HCT116 (cell line): ENCODE results near the gene CHST11. TPM values are rescaled to one million over a fixed set of nuclear protein-coding genes. Genes with fewer than 3 reads are reported as not detected.

Source experiments
- ATAC-seq: fragments of 200-7000 bp; cut with Tn5 transposase; 2 replicates; pipeline ENCODE4 v1.9.1; 2020; ENCODE audit warnings: mild to moderate bottlenecking, moderate library complexity
- BruUV-seq: library from RNA; stranded (reverse); fragments of 400-500 nt; replicated peaks from 2 replicates; lab custom pipeline; 2021; lab: Mats Ljungman, UMichigan
- CTCF ChIA-PET: fragments of 300-600 bp; sonication (Branson Sonifier 250); formaldehyde crosslinking; loops from one replicate; lab custom pipeline; 2021; ENCODE audit warnings: antibody characterized with exemption; lab: Charles Lee
- POLR2A ChIA-PET: fragments of 300-600, 350-600 bp; sonication (Branson Sonifier 250); formaldehyde crosslinking; loops from one replicate; lab custom pipeline; 2021; ENCODE audit warnings: antibody characterized with exemption; lab: Charles Lee
- RAD21 ChIA-PET, 2 experiments: fragments of 300-600 bp; sonication (Branson Sonifier 250); formaldehyde crosslinking; loops; one replicate each; lab custom pipeline; 2023; ENCODE audit warnings: low total read pairs in 2 of 2; ENCODE audit not compliant: uncharacterized antibody in 2 of 2, unreplicated experiment in 2 of 2, low non-redundant PET in 1 of 2; lab: Charles Lee
- DNase-seq: peaks from one replicate; pipeline ENCODE4 v3.0.0-alpha.2; 2010; ENCODE audit warnings: low read depth, low spot score
- H2AFZ ChIP-seq: fragments of 200-600 bp; shearing (Covaris generic), sonication (generic); 2 replicates; pipeline ENCODE4 v1.6.1; 2017; ENCODE audit warnings: low read depth, mixed run types, mixed read lengths, antibody characterized with exemption, low read length; ENCODE audit not compliant: poor library complexity, severe bottlenecking
- H3K27ac ChIP-seq: 2 replicates; pipeline ENCODE4 v1.5.1; 2012; ENCODE audit warnings: low read depth, low read length
- H3K27me3 ChIP-seq: fragments of 200-600 bp; sonication (generic); 2 replicates; pipeline ENCODE4 v1.6.1; 2016; ENCODE audit warnings: mixed run types, low read length, mixed read lengths; ENCODE audit not compliant: insufficient read depth
- H3K36me3 ChIP-seq, 2 experiments: fragments of 200-500 bp in 1 of 2; fragments of 200-600 bp in 1 of 2; sonication (Bioruptor generic) in 1 of 2; sonication (generic) in 1 of 2; 2 replicates each; pipeline versions ENCODE4 v1.5.1 to v1.6.1; 2014 to 2016; ENCODE audit warnings: low read length in 2 of 2, inconsistent platforms in 1 of 2, mixed read lengths in 1 of 2, mixed run types in 1 of 2; ENCODE audit not compliant: insufficient read depth in 2 of 2, control insufficient read depth in 1 of 2
- H3K4me1 ChIP-seq, 2 experiments: fragments of 200-600 bp in 1 of 2; sonication (generic) in 1 of 2; 2 replicates each; pipeline versions ENCODE4 v1.5.1 to v1.6.1; 2012 to 2017; ENCODE audit warnings: low read length in 2 of 2, inconsistent platforms in 1 of 2, mild to moderate bottlenecking in 1 of 2, mixed read lengths in 1 of 2, mixed run types in 1 of 2, moderate library complexity in 1 of 2; ENCODE audit not compliant: insufficient read depth in 2 of 2, control insufficient read depth in 1 of 2
- H3K4me2 ChIP-seq: fragments of 200-600 bp; sonication (generic); 2 replicates; pipeline ENCODE4 v1.6.1; 2017; ENCODE audit warnings: mixed run types, low read length, mixed read lengths
- H3K4me3 ChIP-seq, 2 experiments: fragments of 200-600 bp in 1 of 2; sonication (generic) in 1 of 2; replicated peaks in 1 of 2; 2 replicates each; pipeline ENCODE4 v1.5.1; 2011 to 2016; ENCODE audit warnings: low read length in 2 of 2, control low read depth in 1 of 2, low read depth in 1 of 2, mild to moderate bottlenecking in 1 of 2, mixed read lengths in 1 of 2, mixed run types in 1 of 2
- H3K79me2 ChIP-seq: fragments of 200-600 bp; sonication (generic); 2 replicates; pipeline ENCODE4 v1.6.1; 2017; ENCODE audit warnings: mild to moderate bottlenecking, mixed run types, low read length, moderate library complexity, mixed read lengths; ENCODE audit not compliant: insufficient read depth
- H3K9ac ChIP-seq: fragments of 200-600 bp; sonication (generic); 2 replicates; pipeline ENCODE4 v1.6.1; 2016; ENCODE audit warnings: low read length, mixed read lengths
- H3K9me2 ChIP-seq: fragments of 200-600 bp; sonication (generic), shearing (Covaris generic); 2 replicates; pipeline ENCODE4 v1.6.1; 2017; ENCODE audit warnings: mixed run types, mild to moderate bottlenecking, moderate library complexity; ENCODE audit not compliant: insufficient read depth
- H3K9me3 ChIP-seq, 2 experiments: fragments of 200-500 bp in 1 of 2; fragments of 200-600 bp in 1 of 2; sonication (Bioruptor generic) in 1 of 2; sonication (generic) in 1 of 2; 2 replicates each; pipeline ENCODE4 v1.6.1; 2014 to 2017; ENCODE audit warnings: low read length in 2 of 2, mixed read lengths in 2 of 2, inconsistent platforms in 1 of 2, low read depth in 1 of 2, mild to moderate bottlenecking in 1 of 2, mixed run types in 1 of 2, moderate library complexity in 1 of 2; ENCODE audit not compliant: control insufficient read depth in 1 of 2, insufficient read depth in 1 of 2
- H4K20me1 ChIP-seq: fragments of 200-600 bp; sonication (generic), shearing (Covaris generic); 2 replicates; pipeline ENCODE4 v1.6.1; 2017; ENCODE audit warnings: mixed run types, mild to moderate bottlenecking, moderate library complexity; ENCODE audit not compliant: insufficient read depth
- CBX3 ChIP-seq: IDR thresholded peaks from 2 replicates; pipeline ENCODE4 v1.6.1; 2012; ENCODE audit warnings: low read depth
- CEBPB ChIP-seq: IDR thresholded peaks from 2 replicates; pipeline ENCODE4 v1.6.1; 2012; ENCODE audit warnings: low read depth
- CTCF ChIP-seq, 3 experiments: fragments of 200-600 bp in 1 of 3; sonication (generic) in 1 of 3; IDR thresholded peaks in 2 of 3; conservative IDR thresholded peaks in 1 of 3; 2 replicates each; pipeline ENCODE4 v1.5.1; 2012 to 2017; ENCODE audit warnings: low read depth in 2 of 3, low read length in 2 of 3, antibody characterized with exemption in 1 of 3, borderline replicate concordance in 1 of 3, control low read depth in 1 of 3, mild to moderate bottlenecking in 1 of 3, mixed read lengths in 1 of 3, mixed run types in 1 of 3, moderate library complexity in 1 of 3; ENCODE audit not compliant: insufficient read depth in 1 of 3
- ELF1 ChIP-seq: IDR thresholded peaks from 2 replicates; pipeline ENCODE4 v1.6.1; 2012; ENCODE audit warnings: low read depth, borderline replicate concordance
- EZH2 ChIP-seq: fragments of 200-600 bp; sonication (generic); IDR thresholded peaks from 2 replicates; pipeline ENCODE4 v1.6.1; 2017; ENCODE audit warnings: antibody characterized with exemption, mixed run types
- EZH2phosphoT487 ChIP-seq: fragments of 200-600 bp; IDR thresholded peaks from 2 replicates; pipeline ENCODE4 v1.6.1; 2018; ENCODE audit warnings: antibody characterized with exemption, borderline replicate concordance
- JUND ChIP-seq: IDR thresholded peaks from 2 replicates; pipeline ENCODE4 v1.6.1; 2012
- POLR2AphosphoS5 ChIP-seq: IDR thresholded peaks from 2 replicates; pipeline ENCODE4 v1.6.1; 2011; ENCODE audit warnings: mild to moderate bottlenecking, low read depth, low read length, moderate library complexity
- RAD21 ChIP-seq: IDR thresholded peaks from 2 replicates; pipeline ENCODE4 v1.6.1; 2012; ENCODE audit warnings: low read depth, mild to moderate bottlenecking
- SIN3A ChIP-seq: IDR thresholded peaks from 2 replicates; pipeline ENCODE4 v1.6.1; 2012; ENCODE audit warnings: low read depth
- SRF ChIP-seq: IDR thresholded peaks from 2 replicates; pipeline ENCODE4 v1.6.1; 2012; ENCODE audit warnings: low read depth
- TCF7L2 ChIP-seq: IDR thresholded peaks from 2 replicates; pipeline ENCODE4 v1.7.0; 2011; ENCODE audit warnings: borderline replicate concordance, inconsistent platforms; ENCODE audit not compliant: insufficient read depth, insufficient read length; ENCODE audit errors: extremely low read depth
- YY1 ChIP-seq: IDR thresholded peaks from 2 replicates; pipeline ENCODE4 v1.6.1; 2011; ENCODE audit warnings: low read length, low read depth, moderate library complexity, mild to moderate bottlenecking; ENCODE audit not compliant: insufficient replicate concordance; ENCODE audit errors: extremely low read depth
- ZBTB33 ChIP-seq: IDR thresholded peaks from 2 replicates; pipeline ENCODE4 v1.6.1; 2011; ENCODE audit warnings: mild to moderate bottlenecking, low read length, moderate library complexity; ENCODE audit not compliant: insufficient replicate concordance; ENCODE audit errors: extremely low read depth
- ZFX ChIP-seq: fragments of 450-650 bp; IDR thresholded peaks from 2 replicates; pipeline ENCODE4 v1.6.1; 2017
- ZNF274 ChIP-seq: fragments of 200-500 bp; sonication (Bioruptor generic); IDR thresholded peaks from 2 replicates; pipeline ENCODE4 v1.6.1; 2014; ENCODE audit warnings: mild to moderate bottlenecking, low read depth, low read length, inconsistent platforms
- intact Hi-C: fragments of 100-400 bp; cut with micrococcal nuclease; formaldehyde crosslinking; loops from 2 replicates; pipeline ENCODE4 v1.10.0; 2022
- total RNA-seq: library from RNA; stranded (reverse); gene quantifications from one replicate; pipeline ENCODE4 v1.2.1, GENCODE V29; 2021; ENCODE audit not compliant: unreplicated experiment
- TF ChIP-seq, protein P1 (sequence below): IDR thresholded peaks from 2 replicates; pipeline ENCODE4 v1.6.1; 2012
- TF ChIP-seq, protein P2 (sequence below): IDR thresholded peaks from 2 replicates; pipeline ENCODE4 v1.6.1; 2012

Gene CHST11
- total RNA-seq, 1 experiment from 2014 or later: 10.1 TPM

DNA sequence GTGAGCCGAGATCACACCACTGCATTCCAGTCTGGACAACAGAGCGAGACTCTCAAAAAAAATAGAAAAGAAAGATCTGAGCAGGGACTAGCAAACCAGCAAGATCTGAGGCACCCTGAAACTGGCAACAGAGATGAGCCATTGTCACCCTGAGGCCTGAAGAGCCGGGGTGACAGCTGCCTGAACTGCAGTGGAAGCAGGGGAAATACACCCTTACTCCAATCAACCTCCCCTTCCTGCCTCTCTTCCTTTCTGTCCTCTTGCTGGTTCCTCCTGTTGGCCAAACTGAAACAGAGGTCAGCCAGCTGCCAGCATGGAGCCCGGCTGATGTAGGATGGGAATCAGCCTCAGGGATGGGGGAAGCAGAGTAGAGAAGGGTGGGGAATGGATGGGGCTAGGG, 192.0 kb downstream of the CHST11 start (continued):
- TF ChIP-seq ZBTB33: no peak
- TF ChIP-seq RAD21: no peak
- no peak for TF ChIP-seq ELF1
- TF ChIP-seq, protein P1, sequence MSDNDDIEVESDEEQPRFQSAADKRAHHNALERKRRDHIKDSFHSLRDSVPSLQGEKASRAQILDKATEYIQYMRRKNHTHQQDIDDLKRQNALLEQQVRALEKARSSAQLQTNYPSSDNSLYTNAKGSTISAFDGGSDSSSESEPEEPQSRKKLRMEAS: no peak
- TF ChIP-seq CEBPB: no peak

DNA sequence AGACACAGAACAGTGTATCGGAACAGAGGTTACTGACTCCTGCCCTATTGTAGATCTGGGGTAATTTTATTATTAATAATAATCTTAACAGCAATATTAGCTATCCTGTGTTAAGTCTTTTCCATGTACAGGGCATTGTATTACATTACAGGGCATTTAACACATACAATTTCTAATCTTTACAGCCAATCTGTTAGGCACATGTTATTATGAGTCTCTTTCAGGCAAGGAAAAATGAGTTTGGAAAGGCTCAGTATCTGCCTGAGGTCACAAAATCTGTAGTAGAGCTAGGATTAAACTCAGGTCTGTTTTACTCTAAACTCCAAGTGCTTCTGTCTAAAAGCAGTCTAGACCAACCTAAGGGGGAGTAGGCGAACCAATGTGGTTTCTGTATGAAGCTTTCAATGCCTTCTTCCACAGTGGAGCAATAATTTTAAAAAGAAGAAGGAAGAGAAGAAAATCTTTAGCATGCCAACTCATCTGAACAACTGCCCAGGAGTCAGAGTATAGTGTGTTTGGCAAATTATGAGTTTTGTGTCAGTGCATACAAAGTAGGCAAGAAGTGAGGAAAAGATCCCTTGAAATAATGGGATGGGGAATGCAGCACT, 192.6 kb downstream of the CHST11 start:
- Histone ChIP-seq H3K27ac (no peak overlapping the region), H3K36me3 (no peaks in the 10 kb centered on the region), H3K9me3 (no peaks in the 10 kb centered on the region), H3K27me3 (no peaks in the 10 kb centered on the region), H2AFZ (no peak overlapping the region), H3K4me1 (peaks cover 2 to 4% of the 10 kb centered on the region in 2 experiments; a peak in 2 of 4 replicates), H3K4me2 (no peak overlapping the region), H3K9ac (no peak overlapping the region), H3K9me2 (no peaks in the 10 kb centered on the region), H3K79me2 (no peaks in the 10 kb centered on the region), H4K20me1 (no peaks in the 10 kb centered on the region; the same call in 1 of the 2 replicates), H3K4me3 (no peak overlapping the region)
- intact Hi-C loops: no loop called here
- BruUV-seq: no TSS peak
- DNase-seq (no peak), ATAC-seq (no peak)
- ChIA-PET CTCF (no interaction called here), POLR2A (no interaction called here), RAD21 (no interaction called here)
- TF ChIP-seq, protein P2, sequence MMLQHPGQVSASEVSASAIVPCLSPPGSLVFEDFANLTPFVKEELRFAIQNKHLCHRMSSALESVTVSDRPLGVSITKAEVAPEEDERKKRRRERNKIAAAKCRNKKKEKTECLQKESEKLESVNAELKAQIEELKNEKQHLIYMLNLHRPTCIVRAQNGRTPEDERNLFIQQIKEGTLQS: no peak
- TF ChIP-seq, protein P1: no peak
- TF ChIP-seq EZH2 (no peak), SIN3A (no peak), CTCF (IDR thresholded peaks at IDR 0.05 in 2 of 3, conservative IDR thresholded peaks at IDR 0.05 in 1 of 3; ENCODE audit: borderline replicate concordance in 1 of 3, insufficient read depth in 1 of 3, low read depth in 2 of 3, low read length in 2 of 3) (no peak), ZNF274 (no peak), YY1 (no peak), TCF7L2 (no peak), EZH2phosphoT487 (no peak), RAD21 (no peak), JUND (no peak), POLR2AphosphoS5 (no peak), CBX3 (no peak), CEBPB (no peak), ZFX (no peak), ZBTB33 (no peak), ELF1 (no peak), SRF (no peak)
